GM18951 (cell line): ENCODE results near the gene HTR3A.

Source experiments
- POLR2A ChIP-seq: IDR thresholded peaks from 4 replicates; pipeline ENCODE4 v1.6.1; 2011; ENCODE audit warnings: mild to moderate bottlenecking; ENCODE audit not compliant: insufficient read length, insufficient read depth; ENCODE audit errors: extremely low read depth
- in situ Hi-C: fragments of 300-500 bp; cut with MboI; formaldehyde crosslinking; loops from one replicate; pipeline ENCODE4 v1.12.0; 2022; ENCODE audit warnings: low sequenced_read_pairs, mixed read lengths, inconsistent platforms; ENCODE audit not compliant: unreplicated experiment

The HTR3A gene

DNA sequence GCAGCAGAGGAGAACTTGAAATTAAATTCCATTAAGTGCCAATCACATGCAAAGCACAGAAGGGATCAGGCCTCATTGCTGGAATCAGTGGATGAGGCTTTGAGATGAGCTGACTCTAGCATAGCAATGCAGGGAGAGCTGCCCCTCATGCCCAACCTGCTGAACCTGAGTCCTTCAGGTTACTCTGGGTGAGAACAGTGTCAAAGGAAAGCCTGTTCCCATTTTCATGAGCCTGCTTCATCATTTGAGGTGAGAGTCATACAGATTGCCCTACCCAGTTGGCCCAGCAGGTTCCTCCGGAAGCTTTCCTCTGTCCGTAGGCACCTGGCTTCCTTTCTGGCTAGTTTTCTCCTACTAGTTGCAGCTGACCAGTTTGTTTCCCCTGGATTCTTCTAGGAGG, 58.7 kb downstream of the HTR3A start:
- in situ Hi-C loops: no loop called here
- TF ChIP-seq POLR2A: no peak

DNA sequence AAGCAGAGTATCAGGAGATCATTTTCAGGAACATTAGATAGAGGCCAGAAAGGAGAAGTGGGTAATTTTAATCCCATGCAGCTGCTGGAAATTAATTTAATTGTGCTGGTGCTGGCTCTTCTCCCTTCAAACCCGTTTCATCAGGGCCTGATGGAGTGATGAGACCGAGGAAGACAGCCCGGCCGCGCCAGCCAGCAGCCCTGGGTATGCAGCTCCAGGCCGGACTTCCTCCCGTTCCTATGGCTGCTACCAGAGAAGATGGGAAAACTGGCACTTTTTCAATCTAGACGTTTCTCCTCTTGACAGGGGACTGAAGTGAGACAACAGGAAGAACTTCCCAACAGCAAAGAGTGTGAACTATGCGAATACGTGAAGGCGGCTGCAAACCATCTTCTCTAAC, 60.0 kb downstream of the HTR3A start:
- in situ Hi-C loops: no loop called here
- TF ChIP-seq POLR2A: no peak

DNA sequence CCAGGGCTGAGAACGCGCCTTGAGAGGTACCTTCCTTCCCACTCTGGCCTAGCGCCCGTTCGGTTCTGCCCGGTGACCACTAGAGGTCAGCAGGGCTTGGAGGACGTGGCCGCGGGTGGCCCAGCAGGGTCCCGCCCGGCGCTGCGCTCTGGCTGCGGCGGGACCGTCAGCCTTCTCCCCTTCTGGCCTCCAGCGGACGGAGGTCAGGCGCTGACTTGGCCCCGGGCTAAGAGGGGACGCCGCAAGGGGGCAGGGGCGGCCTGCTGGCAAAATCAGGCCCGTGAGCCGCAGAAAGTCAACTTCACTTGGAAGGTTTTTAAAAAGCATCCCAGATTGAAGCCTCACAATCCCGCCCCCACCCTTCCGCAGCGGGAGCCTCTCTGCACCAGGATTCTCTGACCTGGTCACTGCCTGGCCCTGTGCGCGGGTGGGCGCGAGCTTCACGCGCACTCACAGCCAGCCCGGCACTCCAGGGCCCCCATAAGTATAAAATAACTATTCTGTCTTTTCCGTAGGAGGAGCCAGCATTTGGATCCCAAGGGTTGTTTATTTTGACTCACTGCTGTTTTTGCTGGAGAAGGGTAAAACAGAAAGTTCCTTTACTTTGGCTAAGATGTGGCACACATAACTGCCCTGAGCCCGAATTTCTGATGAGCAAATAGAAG, 61.4 kb downstream of the HTR3A start:
- in situ Hi-C loops: no loop called here
- no peak for TF ChIP-seq POLR2A

DNA sequence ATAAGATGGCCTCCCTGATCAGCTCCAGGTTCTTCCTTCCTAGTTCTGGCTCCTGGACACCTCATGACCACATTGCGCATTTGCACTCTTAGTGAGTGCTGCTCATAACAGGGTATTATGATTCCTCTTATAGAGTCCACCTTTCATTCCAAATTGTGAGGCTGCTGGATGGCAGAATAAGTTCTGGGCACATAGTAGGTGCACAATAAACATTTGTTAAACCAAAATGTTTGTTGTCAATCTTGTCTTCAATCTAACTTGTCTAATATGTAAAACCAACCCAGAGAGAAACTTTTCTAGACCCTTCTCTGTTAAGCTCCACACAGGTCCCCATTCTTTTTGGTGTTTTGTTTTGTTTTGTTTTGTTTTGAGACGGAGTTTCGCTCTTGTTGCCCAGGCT, 62.0 kb downstream of the HTR3A start:
- no peak for TF ChIP-seq POLR2A
- in situ Hi-C loops: no loop called here

DNA sequence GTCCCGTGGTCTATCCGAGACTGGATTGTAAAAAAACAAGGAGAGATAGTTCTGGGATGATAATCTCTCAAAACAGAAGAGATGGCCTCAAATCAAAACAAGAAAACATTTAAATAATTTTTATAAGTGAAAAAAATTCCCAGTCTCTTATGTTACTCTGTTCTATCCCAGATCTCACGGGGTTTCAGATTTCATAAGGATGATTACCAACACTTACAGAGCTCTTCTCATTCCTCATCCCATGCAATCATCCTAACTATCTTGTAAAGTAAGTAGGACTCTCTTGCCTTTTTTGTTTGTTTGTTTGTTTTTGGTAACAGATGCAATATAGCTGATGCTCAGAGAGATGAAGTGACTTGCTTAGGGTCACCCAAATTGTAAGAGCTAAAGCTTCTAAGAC, 64.6 kb downstream of the HTR3A start:
- in situ Hi-C loops: no loop called here

More for the DNA sequence above, 64.6 kb downstream of the HTR3A start:
- TF ChIP-seq POLR2A: no peak
